Astrocyte (in vitro differentiated cells and primary cell): ENCODE results near the gene ATRNL1.

Source experiments
- CTCF ChIP-seq: IDR thresholded peaks from 2 replicates; pipeline ENCODE4 v1.5.1; 2011; ENCODE audit warnings: low read depth, mild to moderate bottlenecking, inconsistent platforms, low read length, moderate library complexity; ENCODE audit not compliant: insufficient read depth
- EZH2 ChIP-seq: IDR thresholded peaks from 2 replicates; pipeline ENCODE4 v1.6.1; 2012; ENCODE audit warnings: mild to moderate bottlenecking, low read length, inconsistent platforms; ENCODE audit not compliant: insufficient read depth

- no peak for TF ChIP-seq CTCF
- no peak for TF ChIP-seq EZH2
Measured at GRCh38 chr10:115046686-115047236, 46.4 kb upstream of the ATRNL1 start.
